Measurements from ENCODE around the gene RGS19. TPM values are rescaled to one million over a fixed set of nuclear protein-coding genes. Genes with fewer than 3 reads are reported as not detected.

Gene RGS19
- total RNA-seq, 1 experiment from 2014 or later, result 12.8 TPM

DNA sequence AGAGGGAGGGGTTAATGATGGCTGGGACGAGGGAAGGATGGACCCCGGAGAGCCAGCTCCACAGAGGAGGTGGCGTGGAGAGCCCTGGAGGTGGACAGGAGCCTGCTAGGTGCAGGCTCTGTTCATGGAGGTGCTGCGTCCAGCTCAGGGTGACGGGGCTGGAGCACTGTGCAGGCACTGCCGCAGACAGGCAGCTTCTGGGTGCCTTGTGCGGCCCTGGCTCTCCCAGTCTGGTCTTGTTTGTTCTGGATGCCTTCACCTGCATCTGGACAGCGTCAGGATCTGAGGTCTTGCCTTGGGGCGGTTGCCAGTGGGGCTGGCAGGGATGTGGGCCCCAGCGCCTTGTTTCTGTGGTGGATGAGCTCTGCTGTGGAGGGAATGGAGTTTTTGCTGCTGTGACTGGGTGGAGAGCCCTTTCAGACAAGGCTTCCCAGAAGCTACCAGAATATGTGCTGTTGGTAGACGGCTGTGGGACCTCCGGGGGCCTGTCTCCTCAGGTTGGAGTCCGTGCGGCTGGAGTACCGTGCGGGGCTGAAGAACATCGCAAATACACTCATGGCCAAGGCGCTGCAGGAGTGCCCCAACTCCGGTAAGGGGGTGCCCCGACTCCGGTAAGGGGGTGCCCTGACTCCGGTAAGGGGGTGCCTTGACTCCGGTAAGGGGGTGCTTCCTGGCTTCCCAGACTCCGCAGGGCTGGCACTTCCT is 51.2 kb downstream of the RGS19 start:
- no peaks in the 10 kb centered on the region for H3K4me1 Mint-ChIP-seq
- no CpG with 5 or more reads among the region's 24 CpGs for WGBS (ENCODE audit: extremely low coverage, insufficient read length, low lambda C conversion rate)
- no peak overlapping the region for H4K91ac ChIP-seq (ENCODE audit: insufficient read length, low read depth, low read length)
- DNase-seq, result no peak
- peaks cover 38 to 89% (median 73%) of the 10 kb centered on the region in 3 experiments for H3K36me3 Mint-ChIP-seq (ENCODE audit: insufficient read depth in 1 of 3, low read depth in 3 of 3)
- H3K18ac ChIP-seq (ENCODE audit: insufficient read length, low read depth, low read length), result no peak overlapping the region
- no peak overlapping the region for H2BK5ac ChIP-seq (ENCODE audit: insufficient read length, low read length)
- no peaks in the 10 kb centered on the region for H3K23me2 ChIP-seq (ENCODE audit: insufficient read length, low read depth, low read length, poor library complexity, severe bottlenecking)
- H3K9me3 Mint-ChIP-seq, result no peaks in the 10 kb centered on the region
- no peak overlapping the region for H3K23ac ChIP-seq (ENCODE audit: insufficient read length, low read depth, low read length)
- no peak overlapping the region for H3K9ac ChIP-seq (ENCODE audit: extremely low read depth, insufficient read length, low read length)
- H3K14ac ChIP-seq (ENCODE audit: insufficient read depth, low read length), result no peak overlapping the region
- no peak overlapping the region for H3K27ac ChIP-seq (ENCODE audit: insufficient read length, low read depth, low read length)
- H2AFZ ChIP-seq (ENCODE audit: low read length), result no peak overlapping the region
- H3K4me1 ChIP-seq (ENCODE audit: insufficient read depth, low read length), result no peaks in the 10 kb centered on the region
- H2BK12ac ChIP-seq (ENCODE audit: insufficient read length, low read depth, low read length), result no peak overlapping the region
- no peaks in the 10 kb centered on the region for H3K27me3 Mint-ChIP-seq (ENCODE audit: low read depth)
- no peaks in the 10 kb centered on the region for H3K79me1 ChIP-seq (ENCODE audit: insufficient read depth, low read depth, low read length, poor library complexity, severe bottlenecking)
- H3T11ph ChIP-seq (ENCODE audit: low read length), result no peak overlapping the region
- H3K4ac ChIP-seq (ENCODE audit: low read depth, low read length), result no peak overlapping the region
- H3K79me2 ChIP-seq (ENCODE audit: insufficient read depth, low read length), result no peaks in the 10 kb centered on the region
- no peak overlapping the region for H2AK5ac ChIP-seq (ENCODE audit: insufficient read length, low read length)
- no peak overlapping the region for H2BK20ac ChIP-seq (ENCODE audit: low read depth, low read length, poor library complexity, severe bottlenecking)
- no peak overlapping the region for H3K56ac ChIP-seq (ENCODE audit: insufficient read length, low read depth, low read length)
- TF ChIP-seq, protein P1, sequence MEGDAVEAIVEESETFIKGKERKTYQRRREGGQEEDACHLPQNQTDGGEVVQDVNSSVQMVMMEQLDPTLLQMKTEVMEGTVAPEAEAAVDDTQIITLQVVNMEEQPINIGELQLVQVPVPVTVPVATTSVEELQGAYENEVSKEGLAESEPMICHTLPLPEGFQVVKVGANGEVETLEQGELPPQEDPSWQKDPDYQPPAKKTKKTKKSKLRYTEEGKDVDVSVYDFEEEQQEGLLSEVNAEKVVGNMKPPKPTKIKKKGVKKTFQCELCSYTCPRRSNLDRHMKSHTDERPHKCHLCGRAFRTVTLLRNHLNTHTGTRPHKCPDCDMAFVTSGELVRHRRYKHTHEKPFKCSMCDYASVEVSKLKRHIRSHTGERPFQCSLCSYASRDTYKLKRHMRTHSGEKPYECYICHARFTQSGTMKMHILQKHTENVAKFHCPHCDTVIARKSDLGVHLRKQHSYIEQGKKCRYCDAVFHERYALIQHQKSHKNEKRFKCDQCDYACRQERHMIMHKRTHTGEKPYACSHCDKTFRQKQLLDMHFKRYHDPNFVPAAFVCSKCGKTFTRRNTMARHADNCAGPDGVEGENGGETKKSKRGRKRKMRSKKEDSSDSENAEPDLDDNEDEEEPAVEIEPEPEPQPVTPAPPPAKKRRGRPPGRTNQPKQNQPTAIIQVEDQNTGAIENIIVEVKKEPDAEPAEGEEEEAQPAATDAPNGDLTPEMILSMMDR (conservative IDR thresholded peaks at IDR 0.05), result no peak
- H2BK15ac ChIP-seq (ENCODE audit: low read depth, low read length), result no peak overlapping the region
- no peaks in the 10 kb centered on the region for H3K27me3 ChIP-seq (ENCODE audit: insufficient read depth, low read length)
- no peak overlapping the region for H3K4me2 ChIP-seq (ENCODE audit: insufficient read depth, insufficient read length, low read length)
- H3K4me3 Mint-ChIP-seq, result no peak overlapping the region
- no peak overlapping the region for H4K8ac ChIP-seq (replicated peaks; ENCODE audit: insufficient read length, low read depth, low read length)
- no peak overlapping the region for H2BK120ac ChIP-seq (ENCODE audit: low read depth, low read length, poor library complexity, severe bottlenecking)
- no peaks in the 10 kb centered on the region for H4K20me1 ChIP-seq (ENCODE audit: control insufficient read depth, insufficient read depth, insufficient read length)
- peak overlapping the region in 1 of 3 experiments; percentile 66; a peak in 2 of 7 replicates for H3K27ac Mint-ChIP-seq
- H3K9me3 ChIP-seq (ENCODE audit: control insufficient read depth, low read depth, low read length), result no peaks in the 10 kb centered on the region
- H4K5ac ChIP-seq (ENCODE audit: insufficient read length, low read depth, low read length), result no peak overlapping the region

Data from H9 (cell line).